HL-60/S4 (cell line): ENCODE measurements around the gene CALML4.

Experiments used
- in situ Hi-C: fragments of 300-500 bp; cut with MboI; formaldehyde crosslinking; loops from 2 replicates; pipeline ENCODE4 v1.14.3; 2022; ENCODE audit warnings: low sequenced_read_pairs

The CALML4 gene

GRCh38 chr15:68151277-68151676 is 53.9 kb downstream of the CALML4 start:
- in situ Hi-C loops = loop anchor here (10.0 kb wide), 1 partner anchor 286 kb away; no protein-coding TSS in a partner anchor

DNA sequence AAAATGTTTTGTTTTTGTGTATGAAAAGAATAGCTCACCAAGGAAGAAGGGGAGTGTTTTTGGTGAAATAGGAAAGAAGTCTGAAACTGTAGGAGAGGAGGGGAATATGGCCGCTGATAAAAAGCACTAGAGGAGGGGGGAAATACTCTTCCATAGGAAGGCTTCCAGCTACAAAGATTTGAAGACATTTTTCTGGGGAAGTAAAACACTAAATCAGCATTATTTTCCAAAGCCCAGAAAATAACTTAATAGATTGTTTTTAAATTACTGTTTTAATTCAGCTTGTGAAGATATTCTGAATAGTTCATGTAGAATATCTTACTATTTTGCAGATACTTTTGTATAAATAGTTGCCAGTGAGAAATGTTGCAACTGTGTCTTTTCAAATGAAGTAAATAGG is 54.9 kb downstream of the CALML4 start:
- in situ Hi-C loops = loop anchor here (10.0 kb wide), 1 partner anchor 285 kb away; no protein-coding TSS in a partner anchor

- in situ Hi-C loops = no loop called here
Observed at GRCh38 chr15:68149059-68149458, 56.1 kb downstream of the CALML4 start.

DNA sequence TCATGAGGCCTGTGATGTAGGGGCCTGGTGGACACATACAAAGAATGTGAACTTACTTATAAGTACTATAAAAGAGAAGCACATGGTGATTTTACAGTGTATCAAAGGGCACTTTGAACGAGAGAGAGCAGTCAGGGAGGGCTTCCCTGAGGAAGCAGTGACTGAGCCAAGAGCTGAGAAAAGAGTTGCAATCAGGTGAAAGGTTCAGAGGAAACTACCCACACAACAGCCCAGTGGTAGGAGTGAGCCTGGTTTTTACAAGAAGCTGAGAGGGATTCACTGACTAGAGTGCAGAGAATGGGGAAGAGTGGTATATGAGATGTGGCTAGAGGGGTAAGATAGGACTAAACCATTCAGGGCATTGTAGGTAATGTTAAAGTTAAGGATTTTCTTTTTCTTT is 57.1 kb downstream of the CALML4 start:
- in situ Hi-C loops = no loop called here

- in situ Hi-C loops = no loop called here
Observed at GRCh38 chr15:68145706-68146105, 59.4 kb downstream of the CALML4 start.

- in situ Hi-C loops = no loop called here
Observed at GRCh38 chr15:68143785-68144184, 61.3 kb downstream of the CALML4 start.

GRCh38 chr15:68143129-68143528 is 62.0 kb downstream of the CALML4 start:
- in situ Hi-C loops = no loop called here
